GM19099 (cell line): ENCODE results near the gene FBN1.

ENCODE experiments used
- POLR2A ChIP-seq: IDR thresholded peaks from 3 replicates; pipeline ENCODE4 v1.6.1; 2011; ENCODE audit warnings: low read depth; ENCODE audit not compliant: insufficient read length; ENCODE audit errors: extremely low read depth

FBN1 gene

GRCh38 chr15:48641416-48641815 is 4.1 kb downstream of the FBN1 start:
- TF ChIP-seq POLR2A, result no peak

GRCh38 chr15:48638963-48639362 is 6.5 kb downstream of the FBN1 start:
- no peak for TF ChIP-seq POLR2A

DNA sequence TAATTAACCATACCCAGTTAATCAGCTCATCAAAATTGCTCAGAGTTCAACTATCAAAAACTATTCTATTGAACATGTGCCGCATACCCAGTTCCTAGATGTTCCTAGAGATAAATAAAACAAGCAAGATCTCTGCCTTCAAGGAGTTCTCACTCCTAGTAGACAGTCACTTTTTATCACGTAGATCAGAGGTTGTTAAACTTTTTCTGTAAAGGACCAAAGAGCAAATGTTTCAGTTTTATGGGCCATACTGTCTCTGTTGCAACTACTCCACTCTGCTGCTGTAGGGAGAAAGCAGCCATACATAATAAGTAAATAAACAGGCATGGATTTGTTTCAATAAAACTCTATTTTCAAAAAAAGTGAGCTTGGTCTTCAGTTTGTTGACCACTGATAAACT is 7.9 kb downstream of the FBN1 start:
- no peak for TF ChIP-seq POLR2A

- no peak for TF ChIP-seq POLR2A
These were observed 9.0 kb downstream of the FBN1 start for GRCh38 chr15:48636511-48636910.

DNA sequence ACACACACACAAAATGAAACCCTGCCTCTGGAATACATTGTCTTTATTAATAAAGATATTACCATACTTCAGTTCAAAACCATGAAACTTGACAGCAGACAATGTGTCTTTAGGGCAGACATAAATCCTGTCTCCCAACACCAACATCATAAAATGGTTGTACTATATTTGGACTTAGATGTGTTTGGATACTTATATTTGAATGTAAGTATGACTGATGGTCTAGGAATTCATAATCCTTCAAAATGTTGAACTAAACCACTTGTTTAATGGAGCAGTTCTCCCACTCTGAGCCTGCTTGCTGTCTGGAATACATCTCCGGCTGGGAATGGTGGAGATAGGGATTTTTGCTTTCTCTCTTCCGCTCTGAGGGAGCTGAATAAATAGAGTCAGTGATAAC is 10.6 kb downstream of the FBN1 start:
- TF ChIP-seq POLR2A, result no peak

DNA sequence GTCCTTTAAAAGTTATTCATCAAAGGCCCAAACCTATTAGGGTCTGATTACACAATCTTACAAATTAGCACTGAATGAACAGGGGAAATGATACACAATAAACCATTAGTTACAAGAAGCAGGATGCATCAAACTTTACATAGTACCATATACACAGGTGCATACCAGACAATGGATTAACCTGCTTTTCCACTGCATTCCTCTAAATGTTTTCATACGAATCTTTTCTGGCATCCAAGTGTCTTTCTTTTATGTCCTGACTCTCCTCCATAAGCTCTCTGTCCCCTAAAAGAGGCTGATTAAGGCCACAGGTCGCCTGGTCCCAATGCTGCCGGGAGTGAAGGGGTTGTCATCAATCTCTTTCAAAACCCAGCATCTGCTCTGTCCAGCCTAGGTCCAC is 11.4 kb downstream of the FBN1 start:
- no peak for TF ChIP-seq POLR2A

GRCh38 chr15:48632651-48633050 is 12.9 kb downstream of the FBN1 start:
- no peak for TF ChIP-seq POLR2A

- TF ChIP-seq POLR2A, result no peak
These were observed 14.2 kb downstream of the FBN1 start for GRCh38 chr15:48631176-48631770.

GRCh38 chr15:48630245-48630644 is 15.3 kb downstream of the FBN1 start:
- TF ChIP-seq POLR2A, result no peak

GRCh38 chr15:48628832-48629231 is 16.7 kb downstream of the FBN1 start:
- no peak for TF ChIP-seq POLR2A

GRCh38 chr15:48627260-48627940 is 18.1 kb downstream of the FBN1 start:
- no peak for TF ChIP-seq POLR2A

GRCh38 chr15:48625126-48625525 is 20.4 kb downstream of the FBN1 start:
- TF ChIP-seq POLR2A, result no peak

DNA sequence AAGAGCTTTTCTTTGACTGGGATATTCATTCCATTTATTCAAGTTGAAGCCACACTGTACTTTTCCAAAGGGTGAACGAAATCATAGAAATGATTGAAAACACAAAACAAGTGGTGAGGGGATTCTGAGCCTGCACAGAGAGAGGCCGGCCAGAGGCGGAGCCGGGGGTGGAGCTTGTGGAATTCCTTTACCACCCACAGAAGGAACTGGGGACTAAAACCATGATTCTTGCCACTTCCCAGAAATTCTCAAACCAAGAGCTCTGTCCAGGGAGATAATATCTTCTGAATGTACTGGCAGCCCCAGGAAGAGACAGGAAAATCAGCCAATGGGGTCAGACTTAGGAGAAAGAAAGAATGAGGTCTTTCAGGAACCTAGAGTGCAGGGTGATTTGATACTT is 20.8 kb downstream of the FBN1 start:
- TF ChIP-seq POLR2A, result no peak

GRCh38 chr15:48623456-48623855 is 22.1 kb downstream of the FBN1 start:
- TF ChIP-seq POLR2A, result no peak

DNA sequence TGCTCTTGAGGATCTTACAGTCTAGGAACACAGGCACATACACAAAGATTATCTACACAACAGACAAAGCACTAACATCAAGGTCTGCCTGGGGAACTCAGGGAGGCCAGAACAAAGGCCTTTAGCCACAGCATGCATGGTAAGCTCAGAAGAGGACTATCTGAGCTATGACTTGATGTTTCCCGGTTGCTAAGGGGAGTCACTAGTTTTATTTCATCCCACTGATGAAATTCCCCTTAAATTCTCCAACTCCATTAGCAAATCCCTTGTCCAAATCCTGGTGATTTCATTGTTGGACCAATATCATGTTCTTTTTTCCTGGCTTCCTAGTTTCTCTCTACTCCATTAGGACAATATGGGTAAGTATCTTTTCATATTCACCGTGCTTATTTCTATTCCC is 23.3 kb downstream of the FBN1 start:
- no peak for TF ChIP-seq POLR2A

DNA sequence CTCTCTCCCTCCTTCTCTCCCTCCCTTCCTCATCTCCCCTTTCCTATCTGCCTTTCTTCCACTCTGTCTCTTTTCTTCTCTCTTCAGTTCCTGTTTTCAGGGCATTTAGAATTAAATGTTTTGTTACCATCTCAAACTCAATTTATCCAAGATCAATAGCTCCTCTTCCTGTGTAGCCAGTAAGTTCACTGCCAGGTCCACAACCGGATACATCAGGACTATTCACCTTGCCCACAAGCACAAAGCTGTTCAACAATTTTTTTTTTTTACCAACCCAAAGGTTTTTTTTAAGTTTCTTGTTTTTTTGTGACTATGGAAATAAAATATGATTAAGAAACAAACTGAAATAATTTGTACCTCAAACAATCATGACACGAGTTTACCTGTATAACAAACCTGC is 26.1 kb downstream of the FBN1 start:
- TF ChIP-seq POLR2A, result no peak

DNA sequence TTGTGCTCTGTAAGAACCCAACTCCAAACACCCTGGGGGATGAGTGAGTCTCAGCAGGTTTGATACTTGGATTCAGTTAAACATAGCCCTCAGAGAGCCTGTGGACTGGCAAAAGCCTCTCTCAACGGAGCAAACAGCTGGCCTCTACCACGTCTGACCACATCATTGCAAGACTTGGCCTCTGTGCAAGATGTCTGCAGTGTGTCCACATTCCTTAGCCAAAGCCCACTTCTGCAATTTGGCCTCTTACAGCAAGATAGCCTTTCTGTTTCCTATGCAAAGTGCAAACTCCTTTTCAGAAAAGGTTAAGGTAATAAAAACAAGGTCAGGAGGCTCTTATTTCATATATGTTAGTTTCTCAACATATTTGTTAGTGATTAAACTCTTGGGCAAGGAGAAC is 27.9 kb downstream of the FBN1 start:
- no peak for TF ChIP-seq POLR2A
